Stimulated activated CD8-positive, alpha-beta memory T cell treated with anti-CD3 and anti-CD28 coated beads, Interleukin-4, amount 100 ng/mL, for 4 hours (primary cell): ENCODE measurements around the gene NHERF2.

Source experiments
- DNase-seq, 2 donors: peaks; one replicate each; pipeline ENCODE4 v3.0.0-alpha.2; 2020; ENCODE audit warnings: low read depth in 2 of 2, low spot score in 1 of 2

Gene NHERF2

DNA sequence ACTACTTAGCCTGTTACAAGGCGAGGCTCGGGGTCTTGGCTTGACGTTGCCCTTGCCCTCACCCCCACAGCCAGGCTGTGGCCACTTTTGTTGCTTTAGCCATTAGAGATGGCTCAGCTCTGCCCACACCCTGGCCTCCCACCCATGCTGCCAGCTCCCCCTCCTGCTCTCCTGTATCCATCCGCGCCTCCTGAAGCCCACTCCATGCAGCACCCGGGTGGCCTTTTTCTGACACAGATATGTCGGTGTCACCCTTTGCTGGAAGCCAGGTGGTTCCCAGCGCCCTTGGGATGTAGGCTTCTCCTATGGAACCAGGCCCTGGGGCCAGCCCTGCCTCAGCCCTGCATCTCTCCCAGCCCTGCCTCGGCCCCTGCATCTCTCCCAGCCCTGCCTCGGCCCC, 30.7 kb downstream of the NHERF2 start:
- DNase-seq, result no peak

- no peak for DNase-seq
These were observed 31.7 kb downstream of the NHERF2 start for GRCh38 chr16:2058420-2058819.

GRCh38 chr16:2058872-2059271, 32.2 kb downstream of the NHERF2 start:
- DNase-seq, result no peak

GRCh38 chr16:2060346-2060745, 33.6 kb downstream of the NHERF2 start:
- DNase-seq, result no peak

- DNase-seq, result no peak
These were observed 34.3 kb downstream of the NHERF2 start for GRCh38 chr16:2061023-2061422.

GRCh38 chr16:2061526-2061925, 34.8 kb downstream of the NHERF2 start:
- DNase-seq, result no peak

DNA sequence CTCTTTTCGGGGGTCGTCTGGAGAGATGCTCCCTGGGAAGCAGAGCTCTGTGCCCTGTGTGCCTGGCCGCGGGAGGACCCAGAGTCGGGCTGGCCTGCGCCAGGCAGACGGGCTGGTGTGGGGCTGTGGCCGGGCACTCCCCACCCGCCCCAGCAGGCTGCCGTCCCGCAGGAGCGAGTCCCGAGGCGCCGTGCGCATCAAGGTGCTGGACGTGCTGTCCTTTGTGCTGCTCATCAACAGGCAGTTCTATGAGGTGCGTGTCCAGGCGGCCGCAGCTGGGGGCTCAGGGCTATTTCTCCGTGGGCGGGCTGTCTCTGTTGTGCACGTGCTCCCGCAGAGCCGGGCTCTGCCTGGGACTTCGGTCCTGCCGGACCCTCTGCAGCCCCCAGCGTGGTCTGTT, 36.1 kb downstream of the NHERF2 start:
- no peak for DNase-seq

DNA sequence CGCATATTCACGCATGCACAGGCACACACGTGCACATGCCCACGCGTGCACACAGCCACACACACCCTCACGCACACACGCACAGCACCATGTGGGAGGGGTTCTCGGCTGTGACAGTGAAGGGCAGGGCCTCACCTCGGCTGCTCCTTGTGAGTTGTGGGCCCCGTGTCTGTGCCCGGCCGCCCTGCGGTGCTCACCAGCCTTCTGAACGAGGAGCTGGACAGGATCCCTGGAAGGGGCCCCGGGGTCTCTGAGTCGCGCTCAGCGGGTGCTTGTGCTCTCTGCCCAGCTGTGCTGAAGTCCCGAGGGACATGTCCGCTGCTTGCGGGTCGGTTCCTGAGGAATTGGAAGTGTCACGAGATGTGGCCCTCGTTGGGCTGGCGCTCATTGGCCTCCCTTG, 37.2 kb downstream of the NHERF2 start:
- DNase-seq, result no peak

GRCh38 chr16:2064368-2064945, 37.8 kb downstream of the NHERF2 start:
- DNase-seq, result no peak

DNA sequence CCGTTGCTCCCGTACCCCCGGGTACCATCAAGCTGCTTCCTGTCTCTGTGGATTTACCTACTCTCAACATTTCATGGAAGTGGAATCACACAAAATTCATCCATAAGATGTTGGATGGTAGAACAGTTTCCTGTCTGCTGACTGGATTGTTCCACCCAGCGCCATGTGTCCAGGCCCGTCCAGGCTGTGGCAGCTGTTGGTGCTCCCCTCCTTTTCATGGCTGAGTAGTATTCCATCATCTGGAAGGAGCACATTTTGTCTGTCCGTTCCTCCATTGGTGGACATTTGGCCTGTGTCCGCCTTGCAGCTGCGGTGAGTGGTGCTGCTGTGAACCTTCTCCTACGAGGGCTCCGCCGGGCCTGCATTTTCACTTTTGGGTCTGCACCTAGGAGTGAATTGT, 39.4 kb downstream of the NHERF2 start:
- DNase-seq, result no peak

DNA sequence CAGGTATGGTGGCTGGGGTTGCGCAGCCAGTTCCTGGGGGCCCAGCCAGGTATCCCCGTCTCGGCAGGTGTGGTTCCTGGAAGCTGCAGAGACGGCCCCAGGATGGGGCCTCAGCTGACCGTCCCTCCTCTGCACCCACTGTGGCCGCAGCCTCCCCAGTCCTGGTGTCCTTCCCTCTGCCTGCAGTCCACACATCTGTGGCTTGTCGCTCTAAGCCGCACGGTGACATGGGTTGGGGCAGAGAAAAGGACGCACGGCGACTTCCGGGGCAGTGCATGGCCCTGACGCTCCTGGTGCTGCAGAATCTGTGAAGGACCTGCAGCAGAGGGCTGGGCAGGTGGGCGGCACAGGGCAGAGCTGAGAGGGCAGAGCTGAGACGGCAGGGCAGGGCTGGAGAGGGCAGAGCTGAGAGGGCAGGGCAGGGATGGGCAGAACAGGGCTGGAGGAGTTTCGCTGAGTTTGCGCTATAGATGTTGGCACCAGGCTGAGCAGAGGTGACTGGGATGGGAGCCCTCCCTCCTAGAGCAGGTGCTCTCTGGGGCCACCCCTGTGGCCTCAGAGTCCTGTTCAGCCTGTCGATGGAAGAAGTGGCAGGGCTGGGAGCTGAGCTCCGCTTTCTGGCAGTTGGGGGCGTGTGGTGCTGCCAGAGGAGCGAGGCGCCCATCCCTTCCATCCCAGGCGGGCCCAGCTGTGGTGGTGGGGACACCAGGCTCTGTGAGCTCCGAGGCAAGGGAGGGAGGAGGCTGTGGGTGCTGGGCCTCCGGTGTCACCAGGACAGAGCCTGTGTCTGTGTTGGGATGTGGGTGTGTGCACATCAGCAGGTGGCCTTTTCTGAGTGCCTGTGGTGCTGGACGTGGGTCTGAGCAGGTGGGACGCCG, 44.1 kb downstream of the NHERF2 start:
- no peak for DNase-seq

DNA sequence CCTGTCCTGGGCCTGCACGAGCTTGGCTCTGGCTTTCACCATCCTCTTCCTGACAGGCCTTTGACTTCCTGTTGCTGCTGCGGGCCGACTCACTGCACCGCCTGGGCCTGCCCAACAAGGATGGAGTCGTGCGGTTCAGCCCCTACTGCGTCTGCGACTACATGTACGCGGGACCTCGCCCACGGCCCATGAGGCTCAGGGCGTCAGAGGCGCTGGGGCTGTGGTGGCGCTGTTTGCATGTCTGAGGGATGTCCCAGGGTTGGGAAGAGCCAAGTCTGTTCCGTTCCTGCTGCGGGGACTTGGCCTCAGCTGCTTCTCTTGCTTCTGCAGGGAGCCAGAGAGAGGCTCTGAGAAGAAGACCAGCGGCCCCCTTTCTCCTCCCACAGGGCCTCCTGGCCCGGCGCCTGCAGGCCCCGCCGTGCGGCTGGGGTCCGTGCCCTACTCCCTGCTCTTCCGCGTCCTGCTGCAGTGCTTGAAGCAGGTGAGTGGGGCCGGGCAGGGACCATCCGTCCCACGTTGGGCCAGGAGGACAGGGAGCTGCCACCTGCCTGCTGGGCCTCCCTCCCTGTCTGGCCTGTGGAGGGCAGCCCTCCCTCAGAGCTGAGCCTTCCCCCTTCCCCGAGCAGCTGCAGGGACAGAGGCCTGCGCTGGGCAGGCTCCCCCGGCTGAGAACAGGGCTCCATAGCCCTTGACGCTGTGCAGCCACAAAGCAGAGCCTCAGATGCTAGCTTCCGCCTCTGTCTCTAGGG, 44.9 kb downstream of the NHERF2 start:
- DNase-seq, result no peak

- no peak for DNase-seq
These were observed 46.2 kb downstream of the NHERF2 start for GRCh38 chr16:2072926-2073325.

- no peak for DNase-seq
These were observed 47.4 kb downstream of the NHERF2 start for GRCh38 chr16:2074071-2074470.

DNA sequence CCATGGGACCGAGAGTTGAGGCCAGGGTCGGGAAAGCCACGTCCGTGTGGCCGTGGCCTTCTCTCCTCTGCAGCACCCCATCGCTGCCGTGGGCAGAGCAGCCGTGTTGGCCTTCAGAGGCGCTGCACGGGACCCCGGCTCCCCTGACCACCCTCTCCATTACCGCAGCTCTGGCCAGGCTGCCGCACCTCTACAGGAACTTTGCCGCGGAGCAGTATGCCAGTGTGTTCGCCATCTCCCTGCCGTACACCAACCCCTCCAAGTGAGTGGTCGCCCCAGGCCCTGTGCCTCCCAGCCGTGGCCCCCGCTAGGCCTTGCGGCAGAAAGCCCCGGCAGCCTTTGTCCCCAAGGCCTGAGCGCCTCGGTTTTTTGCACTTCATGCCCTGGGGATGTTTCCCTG, 48.9 kb downstream of the NHERF2 start:
- no peak for DNase-seq

GRCh38 chr16:2076072-2076865, 49.6 kb downstream of the NHERF2 start:
- no peak for DNase-seq

DNA sequence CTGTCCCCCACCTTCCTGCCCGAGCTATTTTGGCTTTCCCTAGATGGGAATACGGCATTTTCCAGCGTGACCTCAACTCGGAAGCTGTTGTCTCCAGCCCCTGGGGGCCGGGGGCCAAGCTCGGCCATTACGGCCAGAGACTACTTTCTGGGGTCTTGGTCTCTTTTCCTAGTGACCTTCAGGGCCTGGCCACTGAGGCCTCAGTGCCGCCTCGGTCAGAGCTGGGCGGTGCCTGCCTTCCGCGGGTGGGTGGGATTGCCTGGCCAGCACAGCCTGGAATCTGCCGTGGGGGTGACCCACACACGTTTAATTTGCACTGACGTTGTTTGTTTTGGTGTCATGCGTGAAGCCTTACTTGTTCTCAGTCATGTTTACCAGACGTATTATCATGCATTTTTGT, 50.3 kb downstream of the NHERF2 start:
- no peak for DNase-seq

DNA sequence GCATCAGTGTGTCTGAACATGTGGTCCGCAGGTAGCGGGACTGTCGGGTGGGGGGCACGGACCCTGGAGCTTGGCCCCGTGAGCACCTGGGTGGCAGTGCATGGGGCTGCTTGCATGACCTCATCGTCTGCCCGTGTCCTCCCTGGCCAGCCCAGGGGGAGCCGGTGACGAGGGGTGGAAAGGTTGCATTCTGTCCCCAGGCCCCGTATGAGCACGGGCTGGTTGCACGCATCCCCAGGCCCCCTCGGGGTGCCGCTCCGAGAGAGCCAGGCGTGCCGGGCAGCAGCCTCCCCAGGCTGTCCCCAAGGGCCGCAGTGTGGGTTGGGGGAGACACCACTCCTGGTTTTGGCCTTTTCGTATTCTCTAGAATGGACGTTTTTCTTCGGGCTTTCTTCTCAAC, 51.0 kb downstream of the NHERF2 start:
- DNase-seq, result no peak

DNA sequence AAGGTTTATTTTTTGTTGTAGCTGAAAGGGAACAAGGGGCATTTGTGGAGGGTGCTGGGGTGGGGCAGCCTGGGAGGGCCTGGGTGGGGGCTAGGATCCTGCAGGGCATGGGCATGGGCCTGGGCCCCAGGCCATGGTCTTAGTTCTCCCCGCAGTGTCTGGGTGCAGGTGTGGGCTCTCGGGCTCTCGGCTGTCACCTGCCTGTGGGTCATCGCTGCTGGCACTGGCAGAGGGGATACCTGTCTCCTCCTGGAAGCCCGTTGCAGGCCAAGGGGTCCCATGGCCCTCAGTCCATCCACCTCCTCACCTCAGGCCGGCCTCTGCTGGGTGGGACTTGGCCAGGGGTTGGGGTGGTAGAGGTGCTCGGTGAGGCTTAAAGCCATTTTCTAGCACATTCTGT, 51.4 kb downstream of the NHERF2 start:
- DNase-seq, result no peak

DNA sequence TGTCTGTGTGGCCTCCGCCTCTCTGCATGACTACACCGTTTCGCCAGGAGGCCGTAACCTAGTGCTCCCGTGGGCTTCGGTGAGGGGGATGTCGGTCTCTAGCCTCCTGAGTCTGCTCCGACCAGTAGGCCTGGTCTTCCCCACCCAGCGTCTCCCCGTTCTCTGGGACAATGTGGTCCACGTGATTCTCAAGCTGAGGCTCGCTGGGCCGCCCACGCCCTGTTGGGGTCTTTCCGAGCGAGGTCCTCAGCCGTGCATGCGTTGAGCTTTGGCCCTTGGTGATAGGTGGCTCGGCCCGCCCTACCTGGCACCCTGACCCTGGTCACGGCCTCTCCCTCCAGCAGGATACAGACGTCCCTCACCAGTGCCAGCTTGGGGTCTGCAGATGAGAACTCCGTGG, 52.0 kb downstream of the NHERF2 start:
- DNase-seq, result no peak

- DNase-seq, result no peak
These were observed 52.7 kb downstream of the NHERF2 start for GRCh38 chr16:2079311-2079800.
